Gastrocnemius medialis (tissue), 4 donors: ENCODE results near the gene ZNF3.

Experiments used
- CTCF ChIP-seq, 5 experiments: fragments of 450-650 bp in 3 of 5; fragments of 200-600 bp in 2 of 5; sonication (generic) in 2 of 5; IDR thresholded peaks in 4 of 5; conservative IDR thresholded peaks in 1 of 5; 1 replicate in 4 of 5; 2 replicates in 1 of 5; pipeline ENCODE4 v1.5.1; 2016 to 2019; ENCODE audit warnings: antibody characterized with exemption in 5 of 5, mild to moderate bottlenecking in 3 of 5, moderate library complexity in 3 of 5
- POLR2A ChIP-seq, 2 donors: fragments of 450-650 bp; IDR thresholded peaks; one replicate each; pipeline ENCODE4 v1.6.1; 2017; ENCODE audit warnings: antibody characterized with exemption in 2 of 2, mild to moderate bottlenecking in 2 of 2, moderate library complexity in 2 of 2

GRCh38 chr7:100063376-100063775, 18.1 kb downstream of the ZNF3 start:
- TF ChIP-seq CTCF (IDR thresholded peaks at IDR 0.05 in 4 of 5, conservative IDR thresholded peaks at IDR 0.05 in 1 of 5) (no peak), POLR2A (IDR thresholded peaks at IDR 0.05) (no peak)
